HEK293 (cell line): ENCODE measurements around the gene NCOR2.

Source experiments
- CTCF ChIA-PET: fragments of 350-600 bp; formaldehyde crosslinking; extraction: SDS; loops from one replicate; lab custom pipeline; 2021; ENCODE audit warnings: antibody characterized with exemption; lab: Yijun Ruan, JAX
- POLR2A ChIA-PET: fragments of 300-600 bp; formaldehyde crosslinking; extraction: SDS; loops from one replicate; lab custom pipeline; 2020; ENCODE audit warnings: antibody characterized with exemption, inconsistent platforms; lab: Yijun Ruan, JAX
- H3K27ac ChIP-seq: fragments of 200-500 bp; sonication (Bioruptor generic); 2 replicates; pipeline ENCODE4 v1.5.1; 2014; ENCODE audit warnings: low read depth, low read length, control low read depth, inconsistent platforms; ENCODE audit errors: extremely low read depth
- H3K36me3 ChIP-seq, 2 experiments: fragments of 200-500 bp in 1 of 2; sonication (Bioruptor generic) in 1 of 2; 1 replicate in 1 of 2; 2 replicates in 1 of 2; pipeline ENCODE4 v1.5.1; 2014 to 2017; ENCODE audit warnings: inconsistent platforms in 2 of 2, low read length in 2 of 2; ENCODE audit not compliant: control insufficient read depth in 2 of 2, insufficient read depth in 1 of 2
- H3K4me1 ChIP-seq: fragments of 200-500 bp; sonication (Bioruptor generic); 2 replicates; pipeline ENCODE4 v1.5.1; 2014; ENCODE audit warnings: mild to moderate bottlenecking, low read length, inconsistent platforms; ENCODE audit not compliant: control insufficient read depth, insufficient read depth
- H3K4me3 ChIP-seq: 2 replicates; pipeline ENCODE4 v1.5.1; 2011; ENCODE audit warnings: low read depth, mild to moderate bottlenecking, control low read depth, low read length, moderate library complexity
- H3K9me3 ChIP-seq: fragments of 200-500 bp; sonication (Bioruptor generic); 2 replicates; pipeline ENCODE4 v1.5.1; 2014; ENCODE audit warnings: low read depth, low read length, inconsistent platforms; ENCODE audit not compliant: control insufficient read depth, insufficient read depth
- EGR2 ChIP-seq: fragments of 450-650 bp; formaldehyde crosslinking; IDR thresholded peaks from 2 replicates; pipeline ENCODE4 v1.5.1; 2016; ENCODE audit warnings: low read depth, missing biosample characterization, missing genetic modification characterization
- GLI4 ChIP-seq: fragments of 450-650 bp; formaldehyde crosslinking; IDR thresholded peaks from 2 replicates; pipeline ENCODE4 v1.5.1; 2016; ENCODE audit warnings: missing biosample characterization, missing genetic modification characterization
- KLF9 ChIP-seq: fragments of 450-650 bp; formaldehyde crosslinking; IDR thresholded peaks from 2 replicates; pipeline ENCODE4 v1.5.1; 2016; ENCODE audit warnings: missing biosample characterization, missing genetic modification characterization, low read depth
- MZF1 ChIP-seq: fragments of 450-650 bp; formaldehyde crosslinking; IDR thresholded peaks from 2 replicates; pipeline ENCODE4 v1.5.1; 2017; ENCODE audit warnings: missing biosample characterization, missing genetic modification characterization, borderline replicate concordance
- OVOL3 ChIP-seq: fragments of 450-650 bp; formaldehyde crosslinking; IDR thresholded peaks from 2 replicates; pipeline ENCODE4 v1.5.1; 2016; ENCODE audit warnings: missing biosample characterization, missing genetic modification characterization
- SCRT2 ChIP-seq: fragments of 450-650 bp; formaldehyde crosslinking; IDR thresholded peaks from 2 replicates; pipeline ENCODE4 v1.5.1; 2016; ENCODE audit warnings: missing biosample characterization, missing genetic modification characterization
- TCF7L2 ChIP-seq: IDR thresholded peaks from 2 replicates; pipeline ENCODE4 v1.6.1; 2011; ENCODE audit warnings: low read depth, mild to moderate bottlenecking, inconsistent platforms, low read length, moderate library complexity, borderline replicate concordance
- WT1 ChIP-seq: fragments of 450-650 bp; formaldehyde crosslinking; IDR thresholded peaks from 2 replicates; pipeline ENCODE4 v1.5.1; 2016; ENCODE audit warnings: missing biosample characterization, missing genetic modification characterization
- ZBTB17 ChIP-seq: fragments of 450-650 bp; formaldehyde crosslinking; IDR thresholded peaks from 2 replicates; pipeline ENCODE4 v1.5.1; 2016; ENCODE audit warnings: missing biosample characterization, missing genetic modification characterization
- ZFHX2 ChIP-seq: fragments of 450-650 bp; formaldehyde crosslinking; conservative IDR thresholded peaks from 2 replicates; pipeline ENCODE4 v1.5.1; 2016; ENCODE audit warnings: missing biosample characterization, missing genetic modification characterization
- ZNF23 ChIP-seq: fragments of 450-650 bp; formaldehyde crosslinking; IDR thresholded peaks from 2 replicates; pipeline ENCODE4 v1.5.1; 2016; ENCODE audit warnings: missing biosample characterization, missing genetic modification characterization, borderline replicate concordance
- ZNF24 ChIP-seq: fragments of 450-650 bp; formaldehyde crosslinking; IDR thresholded peaks from 2 replicates; pipeline ENCODE4 v1.5.1; 2016; ENCODE audit warnings: missing biosample characterization, missing genetic modification characterization
- ZNF335 ChIP-seq: fragments of 450-650 bp; formaldehyde crosslinking; conservative IDR thresholded peaks from 2 replicates; pipeline ENCODE4 v1.5.1; 2016; ENCODE audit warnings: missing biosample characterization, missing genetic modification characterization
- ZNF37A ChIP-seq: fragments of 450-650 bp; IDR thresholded peaks from 2 replicates; pipeline ENCODE4 v1.5.1; 2018; ENCODE audit warnings: missing biosample characterization, missing genetic modification characterization
- ZNF416 ChIP-seq: fragments of 450-650 bp; formaldehyde crosslinking; IDR thresholded peaks from 2 replicates; pipeline ENCODE4 v1.5.1; 2016; ENCODE audit warnings: missing biosample characterization, missing genetic modification characterization
- ZNF521 ChIP-seq: fragments of 450-650 bp; formaldehyde crosslinking; IDR thresholded peaks from 2 replicates; pipeline ENCODE4 v1.5.1; 2017; ENCODE audit warnings: missing biosample characterization, mild to moderate bottlenecking, missing genetic modification characterization
- ZNF596 ChIP-seq: fragments of 450-650 bp; IDR thresholded peaks from 2 replicates; pipeline ENCODE4 v1.5.0; 2018; ENCODE audit warnings: missing biosample characterization, mild to moderate bottlenecking, missing genetic modification characterization, moderate library complexity
- ZNF654 ChIP-seq: fragments of 450-650 bp; formaldehyde crosslinking; IDR thresholded peaks from 2 replicates; pipeline ENCODE4 v1.5.1; 2016; ENCODE audit warnings: low read depth, missing biosample characterization, missing genetic modification characterization
- ZNF670 ChIP-seq: fragments of 450-650 bp; formaldehyde crosslinking; IDR thresholded peaks from 2 replicates; pipeline ENCODE4 v1.5.1; 2016; ENCODE audit warnings: missing biosample characterization, missing genetic modification characterization, low read depth
- ZSCAN23 ChIP-seq: fragments of 450-650 bp; formaldehyde crosslinking; IDR thresholded peaks from 2 replicates; pipeline ENCODE4 v1.5.1; 2016; ENCODE audit warnings: missing biosample characterization, missing genetic modification characterization
- TF ChIP-seq, protein P1 (sequence below): fragments of 450-650 bp; IDR thresholded peaks from 2 replicates; pipeline ENCODE4 v1.5.1; 2018; ENCODE audit warnings: missing biosample characterization, mild to moderate bottlenecking, missing genetic modification characterization
- TF ChIP-seq, protein P2 (sequence below): fragments of 450-650 bp; formaldehyde crosslinking; IDR thresholded peaks from 2 replicates; pipeline ENCODE4; 2016; ENCODE audit warnings: missing biosample characterization, missing genetic modification characterization
- TF ChIP-seq, protein P3 (sequence below): fragments of 450-650 bp; formaldehyde crosslinking; IDR thresholded peaks from 2 replicates; pipeline ENCODE4 v1.5.1; 2016; ENCODE audit warnings: missing biosample characterization, missing genetic modification characterization
- TF ChIP-seq, protein P4 (sequence below): IDR thresholded peaks from 2 replicates; pipeline ENCODE4 v1.6.1; 2011; ENCODE audit warnings: mild to moderate bottlenecking, low read depth, low read length, borderline replicate concordance

The NCOR2 gene

DNA sequence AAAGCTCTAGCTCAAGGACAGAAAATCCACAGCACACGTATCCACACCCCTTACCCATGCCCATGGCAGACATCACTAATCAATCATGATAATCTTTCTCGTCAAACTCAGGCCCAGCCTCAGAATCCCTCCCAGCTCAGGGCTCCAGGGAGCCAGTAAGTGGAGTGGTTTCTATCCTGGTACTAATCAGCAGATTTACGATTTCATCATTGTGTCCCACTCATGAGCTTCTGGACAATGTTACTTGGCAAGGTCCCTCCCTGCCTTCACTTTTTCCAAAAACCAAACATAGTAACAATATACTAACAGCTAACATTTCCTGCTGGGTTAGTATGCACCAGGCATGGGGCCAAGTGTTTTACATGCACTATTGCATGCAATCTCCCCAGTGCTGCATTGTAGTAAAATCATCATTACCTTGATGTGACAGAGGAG, 45.8 kb upstream of the NCOR2 start:
- Histone ChIP-seq H3K36me3 (no peaks in the 10 kb centered on the region), H3K4me1 (peaks cover 5% of the 10 kb centered on the region), H3K27ac (no peak overlapping the region), H3K4me3 (no peak overlapping the region), H3K9me3 (no peaks in the 10 kb centered on the region)
- TF ChIP-seq ZNF23 (tag by site-specific recombination) (peak; percentile 93; the same call in 1 of the 2 replicates), ZBTB17 (peak; percentile 69), ZNF596 (tag by site-specific recombination) (no peak)
- TF ChIP-seq, protein P1, sequence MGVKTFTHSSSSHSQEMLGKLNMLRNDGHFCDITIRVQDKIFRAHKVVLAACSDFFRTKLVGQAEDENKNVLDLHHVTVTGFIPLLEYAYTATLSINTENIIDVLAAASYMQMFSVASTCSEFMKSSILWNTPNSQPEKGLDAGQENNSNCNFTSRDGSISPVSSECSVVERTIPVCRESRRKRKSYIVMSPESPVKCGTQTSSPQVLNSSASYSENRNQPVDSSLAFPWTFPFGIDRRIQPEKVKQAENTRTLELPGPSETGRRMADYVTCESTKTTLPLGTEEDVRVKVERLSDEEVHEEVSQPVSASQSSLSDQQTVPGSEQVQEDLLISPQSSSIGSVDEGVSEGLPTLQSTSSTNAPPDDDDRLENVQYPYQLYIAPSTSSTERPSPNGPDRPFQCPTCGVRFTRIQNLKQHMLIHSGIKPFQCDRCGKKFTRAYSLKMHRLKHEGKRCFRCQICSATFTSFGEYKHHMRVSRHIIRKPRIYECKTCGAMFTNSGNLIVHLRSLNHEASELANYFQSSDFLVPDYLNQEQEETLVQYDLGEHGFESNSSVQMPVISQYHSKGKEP, result peak; percentile 93
- ChIA-PET POLR2A (interaction anchor here (1.0 kb wide), 1 partner anchor 94 kb away, joined by 4 read pairs; no protein-coding TSS in a partner anchor), CTCF (no interaction called here)

DNA sequence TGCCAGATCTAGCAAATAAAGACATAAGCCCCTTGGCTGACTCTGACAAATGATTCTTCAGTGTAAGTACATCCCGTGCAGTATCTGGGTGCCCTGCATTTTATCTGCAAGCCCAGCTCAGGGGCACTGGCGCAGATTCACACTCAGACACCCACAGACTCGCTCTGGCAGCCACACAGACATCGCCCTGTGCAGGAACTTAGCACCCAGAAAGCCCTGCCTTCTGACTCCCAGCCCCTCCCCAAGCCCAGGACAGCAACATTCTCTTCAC, 44.9 kb upstream of the NCOR2 start:
- ChIA-PET POLR2A (no interaction called here), CTCF (no interaction called here)
- H3K27ac ChIP-seq, result no peak overlapping the region

DNA sequence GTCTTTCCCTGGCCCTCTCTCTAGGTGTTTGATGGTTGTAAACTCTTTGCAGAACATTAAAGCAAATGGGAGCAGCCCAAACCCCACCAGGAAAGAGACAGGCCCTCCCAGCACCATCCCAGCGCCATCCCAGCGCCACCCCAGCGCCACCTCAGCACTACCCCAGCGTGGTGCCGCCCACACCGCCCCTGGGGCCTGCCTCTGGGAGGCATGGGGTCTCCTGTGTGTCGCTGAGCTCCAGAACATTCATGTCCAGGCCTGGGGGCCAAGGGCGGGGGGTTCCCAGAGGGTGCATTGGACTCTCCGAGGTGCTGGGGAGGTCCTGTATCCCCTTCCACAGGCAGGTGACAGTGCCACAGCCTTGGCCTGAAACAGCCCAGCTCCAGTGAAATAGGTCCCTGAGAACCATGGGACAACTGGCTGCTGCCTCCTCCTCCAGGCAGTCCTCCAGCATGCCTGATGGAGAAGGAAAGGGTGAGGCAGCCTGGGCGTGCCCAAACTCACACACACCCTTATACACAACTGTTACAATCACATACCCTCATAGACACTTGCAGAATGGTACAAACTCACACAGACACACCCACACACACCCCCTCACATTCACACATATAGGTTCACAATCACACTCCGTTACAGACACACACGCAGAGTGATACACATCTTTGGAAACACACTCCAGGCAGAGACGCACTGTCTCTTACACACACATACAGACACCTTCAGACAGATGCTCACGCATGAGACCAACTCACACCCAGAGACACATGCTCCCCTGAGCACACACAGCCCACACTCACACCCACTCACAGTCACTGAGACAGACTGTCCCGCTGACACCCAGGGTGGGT, 44.4 kb upstream of the NCOR2 start:
- H3K36me3 ChIP-seq, result no peaks in the 10 kb centered on the region
- 0 out of 2 replicates have a peak, but pooled peaks have one; percentile 30 for TF ChIP-seq KLF9 (tag by site-specific recombination)
- TF ChIP-seq EGR2 (tag by site-specific recombination), result peak; percentile 83
- no peak for TF ChIP-seq ZSCAN23 (tag by site-specific recombination)
- no peak for TF ChIP-seq OVOL3 (tag by site-specific recombination)
- TF ChIP-seq ZNF24 (tag by site-specific recombination), result no peak
- peak; percentile 82 for TF ChIP-seq ZFHX2 (tag by site-specific recombination)
- TF ChIP-seq MZF1 (tag by site-specific recombination), result no peak
- TF ChIP-seq ZNF416, result no peak
- TF ChIP-seq, protein P2, sequence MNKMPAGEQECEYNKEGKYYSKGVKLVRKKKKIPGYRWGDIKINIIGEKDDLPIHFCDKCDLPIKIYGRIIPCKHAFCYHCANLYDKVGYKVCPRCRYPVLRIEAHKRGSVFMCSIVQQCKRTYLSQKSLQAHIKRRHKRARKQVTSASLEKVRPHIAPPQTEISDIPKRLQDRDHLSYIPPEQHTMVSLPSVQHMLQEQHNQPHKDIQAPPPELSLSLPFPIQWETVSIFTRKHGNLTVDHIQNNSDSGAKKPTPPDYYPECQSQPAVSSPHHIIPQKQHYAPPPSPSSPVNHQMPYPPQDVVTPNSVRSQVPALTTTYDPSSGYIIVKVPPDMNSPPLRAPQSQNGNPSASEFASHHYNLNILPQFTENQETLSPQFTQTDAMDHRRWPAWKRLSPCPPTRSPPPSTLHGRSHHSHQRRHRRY (tag by site-specific recombination), result no peak
- no peak for TF ChIP-seq GLI4 (tag by site-specific recombination)
- H3K27ac ChIP-seq, result no peak overlapping the region
- no peak overlapping the region for H3K4me3 ChIP-seq
- CTCF ChIA-PET, result no interaction called here
- no peaks in the 10 kb centered on the region for H3K9me3 ChIP-seq
- peaks cover 5% of the 10 kb centered on the region for H3K4me1 ChIP-seq
- POLR2A ChIA-PET, result no interaction called here

More for the DNA sequence above, 44.9 kb upstream of the NCOR2 start:
- H3K9me3 ChIP-seq, result no peaks in the 10 kb centered on the region
- TF ChIP-seq ZNF37A (tag by site-specific recombination) (no peak), TCF7L2 (no peak), ZNF335 (tag by site-specific recombination) (no peak), ZNF654 (tag by site-specific recombination) (no peak), SCRT2 (tag by site-specific recombination) (no peak), WT1 (tag by site-specific recombination) (no peak), ZNF521 (tag by site-specific recombination) (no peak), ZNF670 (no peak)
- TF ChIP-seq, protein P3, sequence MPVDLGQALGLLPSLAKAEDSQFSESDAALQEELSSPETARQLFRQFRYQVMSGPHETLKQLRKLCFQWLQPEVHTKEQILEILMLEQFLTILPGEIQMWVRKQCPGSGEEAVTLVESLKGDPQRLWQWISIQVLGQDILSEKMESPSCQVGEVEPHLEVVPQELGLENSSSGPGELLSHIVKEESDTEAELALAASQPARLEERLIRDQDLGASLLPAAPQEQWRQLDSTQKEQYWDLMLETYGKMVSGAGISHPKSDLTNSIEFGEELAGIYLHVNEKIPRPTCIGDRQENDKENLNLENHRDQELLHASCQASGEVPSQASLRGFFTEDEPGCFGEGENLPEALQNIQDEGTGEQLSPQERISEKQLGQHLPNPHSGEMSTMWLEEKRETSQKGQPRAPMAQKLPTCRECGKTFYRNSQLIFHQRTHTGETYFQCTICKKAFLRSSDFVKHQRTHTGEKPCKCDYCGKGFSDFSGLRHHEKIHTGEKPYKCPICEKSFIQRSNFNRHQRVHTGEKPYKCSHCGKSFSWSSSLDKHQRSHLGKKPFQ (tag by site-specific recombination), result no peak
- TF ChIP-seq, protein P4, sequence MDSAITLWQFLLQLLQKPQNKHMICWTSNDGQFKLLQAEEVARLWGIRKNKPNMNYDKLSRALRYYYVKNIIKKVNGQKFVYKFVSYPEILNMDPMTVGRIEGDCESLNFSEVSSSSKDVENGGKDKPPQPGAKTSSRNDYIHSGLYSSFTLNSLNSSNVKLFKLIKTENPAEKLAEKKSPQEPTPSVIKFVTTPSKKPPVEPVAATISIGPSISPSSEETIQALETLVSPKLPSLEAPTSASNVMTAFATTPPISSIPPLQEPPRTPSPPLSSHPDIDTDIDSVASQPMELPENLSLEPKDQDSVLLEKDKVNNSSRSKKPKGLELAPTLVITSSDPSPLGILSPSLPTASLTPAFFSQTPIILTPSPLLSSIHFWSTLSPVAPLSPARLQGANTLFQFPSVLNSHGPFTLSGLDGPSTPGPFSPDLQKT, result no peak
- no peak overlapping the region for H3K4me3 ChIP-seq
- peaks cover 5% of the 10 kb centered on the region for H3K4me1 ChIP-seq
- H3K36me3 ChIP-seq, result no peaks in the 10 kb centered on the region
